Measurements from ENCODE around the gene ELL2.

ELL2 gene

GRCh38 chr5:95923918-95924544 lies 37.6 kb downstream of the ELL2 start (continued):
- TF ChIP-seq ARNTL (CRISPR knock-in tag; IDR thresholded peaks at IDR 0.05; ENCODE audit: borderline replicate concordance, low read depth) (no peak), ZNF70 (CRISPR knock-in tag; IDR thresholded peaks at IDR 0.05) (no peak), RARB (CRISPR knock-in tag; IDR thresholded peaks at IDR 0.05) (no peak), ZNF565 (CRISPR knock-in tag; conservative IDR thresholded peaks at IDR 0.05; ENCODE audit: low read depth) (no peak), SNAI2 (CRISPR knock-in tag; IDR thresholded peaks at IDR 0.05) (no peak), TCF4 (CRISPR knock-in tag; IDR thresholded peaks at IDR 0.05; ENCODE audit: borderline replicate concordance) (no peak), GLIS3 (CRISPR knock-in tag; IDR thresholded peaks at IDR 0.05) (no peak), CSDC2 (CRISPR knock-in tag; IDR thresholded peaks at IDR 0.05) (no peak), ZFP3 (CRISPR knock-in tag; IDR thresholded peaks at IDR 0.05) (no peak)

DNA sequence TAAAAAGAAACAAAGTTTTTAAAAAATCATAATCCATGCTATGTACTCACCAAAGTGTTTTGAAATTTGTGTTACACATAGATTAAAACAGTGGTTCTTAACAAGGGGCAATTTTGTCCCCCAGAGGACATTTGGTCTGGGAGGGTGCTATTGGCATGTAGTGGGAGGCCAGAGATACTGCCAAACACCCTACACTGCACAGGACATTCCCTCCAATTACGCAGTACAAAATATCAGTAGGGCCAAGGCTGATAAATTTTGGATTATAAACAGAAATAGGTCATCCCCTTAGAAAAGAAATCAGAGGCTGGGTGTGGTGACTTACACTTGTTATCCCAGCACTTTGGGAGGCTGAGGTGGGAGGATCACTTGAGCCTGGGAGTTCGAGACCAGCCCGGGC lies 38.9 kb downstream of the ELL2 start:
- no peak for TF ChIP-seq ZC3H10 (CRISPR knock-in tag; IDR thresholded peaks at IDR 0.05)
- no peak for TF ChIP-seq GLIS3 (CRISPR knock-in tag; IDR thresholded peaks at IDR 0.05)
- no peak for TF ChIP-seq ISL1 (CRISPR knock-in tag; IDR thresholded peaks at IDR 0.05)
- no peak for TF ChIP-seq CREB5 (CRISPR knock-in tag; IDR thresholded peaks at IDR 0.05; ENCODE audit: low read depth)
- no peak for TF ChIP-seq OSR1 (CRISPR knock-in tag; IDR thresholded peaks at IDR 0.05)
- no peak for TF ChIP-seq ARNTL (CRISPR knock-in tag; IDR thresholded peaks at IDR 0.05; ENCODE audit: borderline replicate concordance, low read depth)
- TF ChIP-seq PPARA (CRISPR knock-in tag; IDR thresholded peaks at IDR 0.05; ENCODE audit: borderline replicate concordance): no peak
- TF ChIP-seq TOX (CRISPR knock-in tag; IDR thresholded peaks at IDR 0.05; ENCODE audit: borderline replicate concordance): no peak
- no peak for TF ChIP-seq RARB (CRISPR knock-in tag; IDR thresholded peaks at IDR 0.05)
- TF ChIP-seq ZNF70 (CRISPR knock-in tag; IDR thresholded peaks at IDR 0.05): no peak
- no peak for TF ChIP-seq CSDC2 (CRISPR knock-in tag; IDR thresholded peaks at IDR 0.05)
- TF ChIP-seq POU6F1 (CRISPR knock-in tag; IDR thresholded peaks at IDR 0.05; ENCODE audit: borderline replicate concordance, low read depth): no peak
- ATAC-seq: no peak

DNA sequence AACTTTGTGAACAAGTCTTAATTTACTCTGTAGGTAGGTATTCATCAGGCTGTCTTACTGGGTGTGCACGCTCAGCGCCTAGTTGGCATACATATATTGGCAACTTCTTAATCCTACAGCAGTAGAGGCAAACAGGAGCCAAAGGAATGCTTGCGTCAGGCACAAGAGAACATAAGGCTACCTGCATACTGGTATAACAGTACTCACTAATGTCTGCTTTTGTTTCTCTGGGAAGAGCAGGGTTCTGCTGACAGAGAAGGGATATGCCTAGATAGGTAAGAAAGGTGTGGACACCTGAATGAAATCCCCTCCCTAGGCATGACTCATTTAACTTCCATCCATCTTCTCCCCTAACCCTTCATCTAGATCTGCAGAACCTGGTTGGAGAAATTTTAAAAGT lies 40.1 kb downstream of the ELL2 start:
- no peak; the same call in 2 of the 3 replicates for ATAC-seq
- TF ChIP-seq, protein P1, sequence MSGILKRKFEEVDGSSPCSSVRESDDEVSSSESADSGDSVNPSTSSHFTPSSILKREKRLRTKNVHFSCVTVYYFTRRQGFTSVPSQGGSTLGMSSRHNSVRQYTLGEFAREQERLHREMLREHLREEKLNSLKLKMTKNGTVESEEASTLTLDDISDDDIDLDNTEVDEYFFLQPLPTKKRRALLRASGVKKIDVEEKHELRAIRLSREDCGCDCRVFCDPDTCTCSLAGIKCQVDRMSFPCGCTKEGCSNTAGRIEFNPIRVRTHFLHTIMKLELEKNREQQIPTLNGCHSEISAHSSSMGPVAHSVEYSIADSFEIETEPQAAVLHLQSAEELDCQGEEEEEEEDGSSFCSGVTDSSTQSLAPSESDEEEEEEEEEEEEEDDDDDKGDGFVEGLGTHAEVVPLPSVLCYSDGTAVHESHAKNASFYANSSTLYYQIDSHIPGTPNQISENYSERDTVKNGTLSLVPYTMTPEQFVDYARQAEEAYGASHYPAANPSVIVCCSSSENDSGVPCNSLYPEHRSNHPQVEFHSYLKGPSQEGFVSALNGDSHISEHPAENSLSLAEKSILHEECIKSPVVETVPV (CRISPR knock-in tag; IDR thresholded peaks at IDR 0.05): no peak
- TF ChIP-seq ZFP3 (CRISPR knock-in tag; IDR thresholded peaks at IDR 0.05) (no peak), TOX (CRISPR knock-in tag; IDR thresholded peaks at IDR 0.05; ENCODE audit: borderline replicate concordance) (no peak), OSR1 (CRISPR knock-in tag; IDR thresholded peaks at IDR 0.05) (no peak), RARB (CRISPR knock-in tag; IDR thresholded peaks at IDR 0.05) (no peak), ZNF8 (CRISPR knock-in tag; IDR thresholded peaks at IDR 0.05) (no peak), TCF4 (CRISPR knock-in tag; IDR thresholded peaks at IDR 0.05; ENCODE audit: borderline replicate concordance) (no peak), ESRRG (CRISPR knock-in tag; IDR thresholded peaks at IDR 0.05) (no peak), ZFP30 (CRISPR knock-in tag; IDR thresholded peaks at IDR 0.05) (no peak), ISL1 (CRISPR knock-in tag; IDR thresholded peaks at IDR 0.05) (no peak), GLIS3 (CRISPR knock-in tag; IDR thresholded peaks at IDR 0.05) (no peak)
- TF ChIP-seq, protein P2, sequence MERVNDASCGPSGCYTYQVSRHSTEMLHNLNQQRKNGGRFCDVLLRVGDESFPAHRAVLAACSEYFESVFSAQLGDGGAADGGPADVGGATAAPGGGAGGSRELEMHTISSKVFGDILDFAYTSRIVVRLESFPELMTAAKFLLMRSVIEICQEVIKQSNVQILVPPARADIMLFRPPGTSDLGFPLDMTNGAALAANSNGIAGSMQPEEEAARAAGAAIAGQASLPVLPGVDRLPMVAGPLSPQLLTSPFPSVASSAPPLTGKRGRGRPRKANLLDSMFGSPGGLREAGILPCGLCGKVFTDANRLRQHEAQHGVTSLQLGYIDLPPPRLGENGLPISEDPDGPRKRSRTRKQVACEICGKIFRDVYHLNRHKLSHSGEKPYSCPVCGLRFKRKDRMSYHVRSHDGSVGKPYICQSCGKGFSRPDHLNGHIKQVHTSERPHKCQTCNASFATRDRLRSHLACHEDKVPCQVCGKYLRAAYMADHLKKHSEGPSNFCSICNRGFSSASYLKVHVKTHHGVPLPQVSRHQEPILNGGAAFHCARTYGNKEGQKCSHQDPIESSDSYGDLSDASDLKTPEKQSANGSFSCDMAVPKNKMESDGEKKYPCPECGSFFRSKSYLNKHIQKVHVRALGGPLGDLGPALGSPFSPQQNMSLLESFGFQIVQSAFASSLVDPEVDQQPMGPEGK (CRISPR knock-in tag; IDR thresholded peaks at IDR 0.05; ENCODE audit: borderline replicate concordance): no peak

DNA sequence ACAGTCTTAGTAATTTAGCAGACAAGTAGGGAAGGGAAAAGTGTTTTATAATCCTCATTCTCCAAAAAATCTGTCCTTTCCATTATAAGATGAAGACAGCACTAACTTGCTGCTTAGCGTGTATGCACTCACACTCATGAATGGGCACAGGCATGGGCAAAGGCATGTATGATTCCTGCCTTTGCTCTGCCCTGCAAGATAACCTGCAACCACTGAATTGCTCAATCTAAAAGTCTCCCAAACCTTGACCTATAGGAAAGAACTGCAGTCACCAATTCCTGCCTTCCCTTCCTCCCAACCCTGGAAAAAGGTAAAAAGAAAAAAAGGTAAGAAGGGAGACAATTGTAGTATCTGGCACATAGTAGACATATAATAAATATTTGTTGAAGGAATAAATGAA lies 40.8 kb downstream of the ELL2 start:
- TF ChIP-seq PPARA (CRISPR knock-in tag; IDR thresholded peaks at IDR 0.05; ENCODE audit: borderline replicate concordance) (no peak), ISL1 (CRISPR knock-in tag; IDR thresholded peaks at IDR 0.05) (no peak), ZC3H10 (CRISPR knock-in tag; IDR thresholded peaks at IDR 0.05) (no peak), TCF4 (CRISPR knock-in tag; IDR thresholded peaks at IDR 0.05; ENCODE audit: borderline replicate concordance) (no peak), CREB5 (CRISPR knock-in tag; IDR thresholded peaks at IDR 0.05; ENCODE audit: low read depth) (no peak), ZFP30 (CRISPR knock-in tag; IDR thresholded peaks at IDR 0.05) (no peak), TSHZ2 (CRISPR knock-in tag; IDR thresholded peaks at IDR 0.05) (no peak), TOX (CRISPR knock-in tag; IDR thresholded peaks at IDR 0.05; ENCODE audit: borderline replicate concordance) (no peak), ZNF8 (CRISPR knock-in tag; IDR thresholded peaks at IDR 0.05) (no peak)
- TF ChIP-seq, protein P2 (CRISPR knock-in tag; IDR thresholded peaks at IDR 0.05; ENCODE audit: borderline replicate concordance): no peak
- no peak for ATAC-seq
